ENCODE measurements around the gene PDXDC1.
"Not testable (repeated sequence)": the region's sequence is repeated elsewhere in the genome, so short reads cannot be mapped to it uniquely, and the experiment has no call there.

The PDXDC1 gene

DNA sequence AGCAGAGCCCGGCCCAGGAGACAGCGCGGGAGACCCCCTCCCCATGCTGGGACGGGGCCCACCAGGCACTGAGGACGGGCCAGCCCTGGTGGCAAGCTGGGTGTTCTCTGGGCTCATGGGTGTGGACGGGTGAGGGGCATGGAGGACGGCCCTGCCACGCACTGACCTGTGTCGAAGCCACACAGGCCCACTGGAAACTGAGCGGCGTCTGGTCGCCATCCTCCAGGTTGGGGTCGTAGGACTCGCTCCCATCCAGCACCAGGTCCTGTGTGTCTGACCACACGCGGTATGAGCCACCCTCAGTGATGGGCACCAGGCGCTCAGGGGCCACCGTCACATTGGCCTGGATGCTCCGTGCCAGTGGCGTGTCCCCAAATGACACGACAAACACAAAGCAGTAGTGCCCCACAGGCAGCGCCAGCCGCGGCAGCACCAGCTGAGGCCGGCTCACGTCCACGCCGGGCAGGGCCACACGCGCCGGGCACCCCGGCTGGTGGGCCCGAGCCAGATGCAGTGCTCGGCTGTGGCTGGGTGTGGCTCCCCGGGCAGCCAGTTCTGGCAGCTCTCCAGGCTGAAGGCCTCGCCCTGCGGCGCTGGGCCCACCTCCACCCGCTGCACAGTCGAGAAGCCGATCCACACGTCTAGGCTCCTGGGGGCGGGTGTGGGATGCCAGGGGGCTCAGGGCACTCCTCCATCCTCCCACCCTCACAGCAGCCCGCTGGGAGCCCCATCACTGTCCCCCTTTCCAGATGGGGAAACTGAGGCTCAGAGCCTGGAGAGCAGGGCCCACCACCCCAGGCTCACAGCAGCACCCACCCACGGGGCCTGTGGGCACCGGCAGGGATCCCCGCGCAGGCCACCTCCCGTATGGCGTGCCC is 160.9 kb downstream of the PDXDC1 start:
- DNase-seq (ENCODE audit: low read depth in 2 of 2): not testable (repeated sequence)

DNA sequence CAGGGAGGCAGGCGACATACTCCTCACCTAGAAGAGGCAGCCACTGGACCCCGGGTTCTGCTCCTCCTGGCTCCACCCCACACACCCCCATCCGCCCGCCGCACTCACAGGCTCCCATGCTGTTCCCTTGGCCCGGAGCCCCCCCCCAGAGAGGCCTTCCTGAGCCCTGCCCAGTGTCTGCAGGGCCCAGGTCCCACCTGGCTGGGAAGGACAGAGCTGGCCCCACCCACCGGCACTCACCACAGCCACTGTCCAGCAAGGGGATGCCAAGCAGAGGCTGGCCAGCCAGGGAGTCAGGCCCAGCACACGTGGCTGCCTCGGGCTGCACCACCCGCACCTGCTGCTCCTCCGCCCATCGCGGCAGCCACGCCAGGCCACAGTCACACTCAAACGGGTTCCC is 162.7 kb downstream of the PDXDC1 start:
- not testable (repeated sequence) for DNase-seq (ENCODE audit: low read depth in 2 of 2)

DNA sequence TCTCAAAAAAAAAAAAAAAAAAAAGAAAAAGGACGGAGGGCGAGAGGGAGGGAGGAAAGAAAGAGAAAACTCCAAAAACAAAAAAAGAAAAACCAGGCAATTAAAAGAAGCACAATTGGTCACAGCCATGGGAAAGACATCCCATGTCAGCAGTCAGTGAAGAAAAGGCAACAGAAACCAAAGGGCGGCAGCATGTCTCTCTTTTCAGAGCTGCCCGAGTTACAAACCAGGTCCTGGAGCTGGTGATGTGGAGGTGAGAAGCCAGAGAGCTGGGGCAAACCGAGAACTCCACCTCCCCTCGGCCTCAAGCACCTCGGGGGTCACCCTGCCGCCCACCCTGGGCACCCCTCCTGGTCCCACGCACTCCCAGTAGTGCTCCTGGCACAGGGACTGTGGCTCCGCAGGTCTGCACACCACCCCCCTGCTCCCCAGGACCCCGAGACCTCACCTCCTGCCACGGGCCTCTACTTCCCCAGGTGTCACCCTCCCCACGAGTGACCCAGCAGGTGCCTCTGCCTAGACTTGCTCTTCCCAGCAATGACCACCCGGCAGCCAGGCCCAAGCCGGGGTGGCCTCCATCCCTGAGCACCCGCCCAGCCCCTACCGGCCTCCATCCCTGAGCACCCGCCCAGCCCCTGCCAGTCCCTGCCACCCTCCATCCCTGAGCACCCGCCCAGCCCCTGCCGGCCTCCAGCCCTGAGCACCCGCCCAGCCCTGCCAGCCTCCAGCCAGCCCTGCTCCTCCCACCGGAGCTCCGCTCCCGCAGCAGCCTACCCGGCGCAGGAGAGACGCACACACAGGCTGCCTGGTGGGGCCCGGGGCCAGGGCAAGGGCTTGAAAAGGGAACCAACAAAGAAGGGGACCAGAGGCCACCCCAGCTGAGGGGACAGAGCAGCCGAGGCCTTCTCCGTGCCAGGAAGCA is 165.9 kb downstream of the PDXDC1 start:
- DNase-seq (ENCODE audit: low read depth in 2 of 2): not testable (repeated sequence)

DNA sequence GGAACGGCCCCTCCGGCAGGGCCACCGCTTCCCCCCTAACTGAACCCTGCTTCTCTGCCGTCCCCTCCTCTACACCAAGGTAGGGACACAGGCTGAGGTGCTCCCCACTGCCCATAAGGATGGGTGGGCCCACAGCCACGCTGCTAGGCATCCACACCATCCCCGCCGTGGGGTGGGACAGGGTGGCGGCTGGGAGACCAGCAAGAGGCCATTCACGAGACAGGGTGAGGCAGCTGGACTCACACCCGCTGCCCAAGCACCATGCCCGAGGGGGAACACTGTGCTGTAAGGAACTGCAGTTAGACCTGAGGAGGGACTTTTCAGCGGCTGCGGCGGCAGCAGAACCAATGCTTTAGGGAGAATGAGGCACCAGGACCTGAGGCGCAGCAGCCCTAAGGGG is 166.8 kb downstream of the PDXDC1 start:
- no peak for DNase-seq (ENCODE audit: low read depth in 2 of 2)

DNA sequence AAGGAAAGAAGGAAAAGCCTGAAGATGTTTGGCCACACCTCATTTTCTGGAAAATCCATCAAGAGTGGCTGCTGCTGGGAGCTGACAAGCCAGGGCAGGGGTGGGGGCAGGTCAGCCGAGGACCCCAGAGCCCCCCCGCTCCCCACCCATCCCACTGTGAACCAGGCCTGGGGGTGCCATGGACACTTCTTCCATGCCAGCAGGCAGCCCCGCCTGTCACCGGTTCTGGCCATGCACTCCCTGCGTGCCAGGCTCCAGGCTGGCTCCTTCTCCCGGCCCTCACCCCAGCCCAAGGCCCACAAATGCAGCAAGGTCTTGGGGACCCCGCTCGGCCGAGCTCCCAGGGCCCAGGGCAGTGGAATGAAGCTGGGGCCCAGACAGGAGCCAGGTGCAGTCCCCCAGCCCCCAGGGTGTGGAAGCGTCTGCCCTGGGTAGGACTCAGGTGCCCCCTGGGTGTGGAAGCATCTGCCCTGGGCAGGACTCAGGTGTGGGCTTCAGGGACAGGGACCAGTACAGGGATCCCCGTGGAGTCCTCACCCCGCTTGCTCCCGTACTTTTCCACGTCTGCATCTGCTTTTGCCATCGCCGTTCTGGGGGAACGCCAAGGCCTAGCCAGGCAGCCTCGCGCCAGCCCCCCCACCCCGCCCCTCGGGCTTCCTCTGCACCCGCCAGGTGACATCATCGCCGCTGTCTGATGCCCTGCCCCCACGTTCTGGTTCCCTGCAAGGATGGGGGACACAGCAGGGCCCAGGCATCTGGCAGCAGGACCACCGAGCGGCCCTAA is 167.5 kb downstream of the PDXDC1 start:
- DNase-seq (ENCODE audit: low read depth in 2 of 2): not testable (repeated sequence)

DNA sequence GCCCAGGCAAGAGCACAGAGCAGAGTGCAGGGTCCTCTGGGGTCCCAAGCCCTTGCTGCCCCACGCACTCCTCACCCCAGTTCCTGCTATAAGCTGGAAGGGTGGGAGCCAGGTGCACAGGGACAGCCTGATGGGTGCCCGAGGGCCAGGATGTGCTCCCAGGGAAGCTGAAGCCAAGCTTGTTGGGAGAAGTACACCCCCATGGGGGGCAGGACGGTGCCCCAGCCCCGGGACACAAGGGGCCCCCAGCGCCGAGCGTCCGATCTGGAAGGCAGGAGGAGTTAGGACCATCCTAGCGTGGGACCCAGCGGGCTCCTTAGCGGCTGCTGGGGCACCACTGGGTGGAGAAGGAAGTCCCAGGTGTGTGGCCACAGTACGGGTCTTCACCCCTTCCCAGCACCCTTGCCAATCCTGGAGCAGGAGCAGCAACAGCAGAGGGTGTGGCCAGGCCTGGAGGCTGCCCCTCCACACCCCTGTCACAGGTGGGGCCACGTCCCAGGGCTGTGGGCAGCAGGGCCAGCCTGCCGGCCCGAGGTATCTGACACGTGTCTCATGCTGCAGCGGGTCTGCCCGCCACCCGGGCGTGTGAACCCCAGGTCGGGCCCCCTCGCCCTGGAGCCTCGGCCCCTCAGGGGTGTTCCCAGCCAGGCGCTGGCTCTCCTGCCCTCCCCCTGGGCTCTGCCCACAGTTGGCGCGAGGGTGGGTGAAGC is 168.2 kb downstream of the PDXDC1 start:
- not testable (repeated sequence) for DNase-seq (ENCODE audit: low read depth in 2 of 2)

DNA sequence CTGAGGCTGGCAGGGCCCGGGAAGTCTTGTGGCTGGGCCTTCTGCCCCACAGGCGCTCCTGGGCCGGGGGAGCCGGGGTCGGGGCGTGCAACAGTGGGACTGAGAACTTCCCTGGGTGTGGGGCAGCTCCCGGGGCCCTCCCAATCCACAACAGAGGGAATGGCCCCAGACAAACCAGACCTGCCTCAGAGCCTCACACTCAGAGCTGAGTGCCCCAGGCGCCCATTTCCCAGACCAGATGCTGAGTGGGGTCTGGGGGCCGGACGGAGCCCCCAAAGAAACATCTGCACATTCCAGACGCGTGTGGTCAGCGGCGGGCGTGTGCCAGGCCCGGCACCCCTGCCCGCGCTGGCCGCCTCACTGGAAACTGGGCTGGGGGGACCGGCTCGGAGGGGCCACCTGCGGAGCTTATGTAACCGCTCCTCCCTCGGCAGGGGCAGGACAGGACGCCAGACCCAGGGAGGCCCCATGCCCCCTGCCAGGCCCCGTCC is 168.8 kb downstream of the PDXDC1 start:
- DNase-seq (ENCODE audit: low read depth in 2 of 2): not testable (repeated sequence)

DNA sequence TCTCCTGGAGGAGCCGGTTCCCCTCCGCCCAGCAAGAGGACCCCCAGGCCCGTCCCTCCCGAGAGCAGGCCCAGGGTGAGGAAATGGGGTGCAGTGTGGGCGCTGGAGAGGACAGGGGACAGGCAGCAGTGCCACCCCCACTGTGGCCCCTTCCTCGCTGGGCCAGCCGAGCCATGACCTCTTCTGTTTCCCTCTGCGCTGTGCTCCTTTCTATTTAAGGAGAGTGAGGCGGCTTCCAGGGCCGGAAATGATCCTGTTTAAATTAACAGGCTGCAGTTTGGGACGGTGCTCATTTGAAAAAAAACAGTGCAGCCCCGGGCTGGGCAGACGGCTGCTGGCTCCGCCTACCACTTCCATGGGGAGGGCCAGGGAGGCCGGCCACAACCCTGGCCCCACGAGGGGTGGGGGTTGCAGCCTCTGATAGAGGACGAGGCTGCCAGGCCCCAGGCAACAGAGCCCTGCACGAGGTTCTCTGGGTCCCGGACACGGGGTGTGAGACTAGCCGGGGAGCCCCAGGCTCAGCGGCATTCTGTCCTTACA is 169.3 kb downstream of the PDXDC1 start:
- DNase-seq (ENCODE audit: low read depth in 2 of 2): not testable (repeated sequence)

DNA sequence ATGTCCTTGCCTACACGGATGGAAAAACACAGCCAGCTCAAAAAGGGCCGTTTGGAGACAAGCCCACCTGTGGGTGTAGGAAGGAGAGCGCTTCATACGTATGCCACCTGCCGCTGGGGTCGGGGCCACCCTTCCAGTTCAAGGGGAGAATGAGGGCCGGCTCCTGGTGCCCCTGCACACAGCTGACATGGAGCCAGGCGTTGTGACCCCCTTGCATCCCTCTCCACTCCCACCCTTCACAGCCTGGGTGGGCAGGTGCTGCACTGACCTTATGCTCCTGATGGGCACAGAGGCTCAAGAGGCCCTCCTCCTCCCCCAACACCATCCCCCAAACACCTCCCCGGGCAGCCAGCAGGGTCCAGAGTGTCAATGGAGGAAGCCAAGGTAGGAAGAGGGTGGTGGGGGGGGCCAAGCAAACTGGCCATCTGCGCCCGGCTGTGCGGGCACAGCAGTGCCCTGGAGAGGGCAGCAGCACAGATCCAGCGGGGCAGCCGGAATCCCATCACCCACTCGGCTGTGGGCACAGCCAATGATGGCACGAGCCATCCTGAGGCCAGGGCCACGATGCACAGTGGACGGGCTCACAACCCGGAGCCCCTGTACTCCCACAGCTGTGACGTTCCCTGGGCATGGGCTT is 170.1 kb downstream of the PDXDC1 start:
- DNase-seq (ENCODE audit: low read depth in 2 of 2): not testable (repeated sequence)

DNA sequence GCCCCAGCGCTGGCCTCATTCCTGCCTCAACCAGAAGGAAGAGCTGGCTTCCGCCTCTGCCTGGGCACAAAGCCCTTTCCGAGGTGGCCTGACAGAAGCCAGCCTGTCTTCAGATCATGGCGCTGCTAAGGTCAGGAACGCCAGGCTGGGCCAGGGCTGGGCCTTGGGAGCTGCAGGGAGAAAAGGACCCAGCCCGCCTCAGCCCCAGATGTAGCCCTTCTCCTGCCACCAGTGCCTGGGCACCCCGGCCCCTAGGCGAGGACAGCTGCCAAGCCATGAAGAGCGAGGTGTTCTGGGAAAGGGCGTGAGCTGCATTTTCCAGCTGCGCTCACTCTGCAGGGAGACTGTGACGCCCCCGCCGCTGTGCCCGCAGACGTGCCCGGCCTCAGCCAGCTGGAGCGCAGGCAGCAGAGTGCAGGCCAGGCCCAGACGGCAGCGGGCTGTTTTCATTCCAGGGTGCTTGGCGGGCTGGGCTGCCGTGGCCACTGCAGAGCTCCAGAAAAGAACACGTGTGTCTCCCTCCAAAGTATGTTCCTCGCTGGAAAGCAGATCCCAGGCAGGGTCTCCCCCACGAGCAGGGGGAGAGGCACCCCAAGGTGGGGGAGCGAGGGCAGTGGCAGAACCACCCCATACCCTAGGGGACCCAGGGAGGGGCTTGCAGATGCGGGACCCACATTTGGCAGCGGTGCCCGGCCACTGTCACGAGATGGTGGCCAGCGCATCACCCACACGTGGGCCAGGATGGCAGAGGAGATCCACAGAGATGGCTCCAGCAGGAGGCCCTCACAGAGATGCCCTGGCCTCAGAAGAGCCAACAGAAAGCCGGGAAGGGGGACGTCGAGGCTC is 170.8 kb downstream of the PDXDC1 start:
- DNase-seq (ENCODE audit: low read depth in 2 of 2): not testable (repeated sequence)

DNA sequence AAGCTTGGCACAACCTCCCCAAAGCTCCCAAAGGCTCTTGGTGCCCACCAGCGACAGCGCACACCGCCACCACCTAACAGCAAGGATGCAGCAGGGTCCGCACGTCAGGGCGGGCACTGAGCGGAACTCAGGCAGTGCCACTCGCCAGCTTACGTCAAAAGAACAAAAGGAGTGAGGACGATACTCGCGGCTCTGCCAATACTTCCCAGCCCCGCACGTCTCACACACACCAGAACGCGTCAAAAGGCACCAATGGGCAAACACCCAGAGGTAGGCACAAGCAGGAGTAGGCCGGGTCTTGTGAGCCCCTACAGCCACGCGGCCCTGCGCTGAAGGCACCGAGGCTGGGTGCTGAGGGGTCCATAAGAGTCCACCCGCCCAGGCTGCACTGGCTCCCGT is 171.4 kb downstream of the PDXDC1 start:
- DNase-seq (ENCODE audit: low read depth in 2 of 2): not testable (repeated sequence)

DNA sequence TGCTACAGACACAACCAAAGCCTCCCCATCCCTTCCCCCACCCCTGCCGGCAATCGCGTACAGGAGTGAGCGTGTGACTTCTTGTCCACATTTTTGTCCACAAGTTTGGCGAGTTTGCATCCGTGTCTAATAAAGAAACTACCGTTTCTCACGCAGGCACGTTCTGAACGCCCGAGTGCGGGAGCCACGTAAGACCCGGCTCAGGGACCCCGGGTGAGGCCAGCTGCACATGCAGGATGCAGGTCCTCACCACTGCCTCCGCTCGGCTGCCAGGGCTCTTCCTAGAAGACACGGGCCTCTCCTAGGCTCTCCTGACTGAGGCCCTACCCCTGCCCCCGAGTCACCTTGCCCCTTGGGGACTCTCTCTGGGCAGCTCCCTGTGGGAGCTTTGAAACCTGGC is 174.0 kb downstream of the PDXDC1 start:
- not testable (repeated sequence) for DNase-seq (ENCODE audit: low read depth in 2 of 2)

DNA sequence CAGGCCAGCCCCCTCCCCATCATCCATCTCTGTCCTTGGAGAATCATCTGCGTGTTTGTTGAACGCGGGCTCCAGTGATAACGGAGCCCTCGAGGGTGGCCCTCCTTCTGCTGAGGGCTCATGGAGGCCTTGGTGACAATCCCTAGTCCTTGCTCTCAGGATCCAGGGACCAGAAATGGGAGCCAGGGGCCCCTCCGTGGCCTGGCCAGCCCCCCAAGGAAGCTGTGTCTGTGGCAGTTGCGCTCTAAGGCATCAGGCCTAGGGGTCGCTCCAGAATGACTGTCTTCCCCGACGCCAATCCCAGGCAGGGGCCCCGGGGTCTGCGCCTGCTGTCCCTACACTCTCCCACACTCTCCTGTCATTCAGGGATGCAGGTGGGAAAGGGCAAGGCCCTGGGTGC is 174.4 kb downstream of the PDXDC1 start:
- not testable (repeated sequence) for DNase-seq (ENCODE audit: low read depth in 2 of 2)

DNA sequence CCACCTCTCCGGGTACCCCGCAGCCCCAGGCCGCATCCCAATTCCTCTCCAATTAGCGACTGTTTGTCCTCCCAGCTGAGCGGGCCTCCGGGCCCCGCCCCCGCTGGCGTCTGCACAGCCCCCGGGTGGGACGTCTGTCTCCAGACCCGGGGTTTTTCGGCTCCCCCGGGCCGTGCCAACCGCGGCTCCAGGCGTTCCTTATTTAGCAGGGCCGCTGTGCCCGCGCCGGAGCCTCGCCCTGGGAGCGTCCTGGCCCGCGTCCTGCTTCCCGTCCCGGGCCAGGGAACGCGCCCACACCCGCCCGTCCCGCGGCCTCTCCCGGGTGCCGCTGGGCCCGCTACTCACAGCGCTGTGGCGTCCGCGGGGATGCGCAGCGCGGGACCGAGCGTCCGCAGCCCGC is 179.2 kb downstream of the PDXDC1 start:
- not testable (repeated sequence) for DNase-seq (ENCODE audit: low read depth in 2 of 2)

DNA sequence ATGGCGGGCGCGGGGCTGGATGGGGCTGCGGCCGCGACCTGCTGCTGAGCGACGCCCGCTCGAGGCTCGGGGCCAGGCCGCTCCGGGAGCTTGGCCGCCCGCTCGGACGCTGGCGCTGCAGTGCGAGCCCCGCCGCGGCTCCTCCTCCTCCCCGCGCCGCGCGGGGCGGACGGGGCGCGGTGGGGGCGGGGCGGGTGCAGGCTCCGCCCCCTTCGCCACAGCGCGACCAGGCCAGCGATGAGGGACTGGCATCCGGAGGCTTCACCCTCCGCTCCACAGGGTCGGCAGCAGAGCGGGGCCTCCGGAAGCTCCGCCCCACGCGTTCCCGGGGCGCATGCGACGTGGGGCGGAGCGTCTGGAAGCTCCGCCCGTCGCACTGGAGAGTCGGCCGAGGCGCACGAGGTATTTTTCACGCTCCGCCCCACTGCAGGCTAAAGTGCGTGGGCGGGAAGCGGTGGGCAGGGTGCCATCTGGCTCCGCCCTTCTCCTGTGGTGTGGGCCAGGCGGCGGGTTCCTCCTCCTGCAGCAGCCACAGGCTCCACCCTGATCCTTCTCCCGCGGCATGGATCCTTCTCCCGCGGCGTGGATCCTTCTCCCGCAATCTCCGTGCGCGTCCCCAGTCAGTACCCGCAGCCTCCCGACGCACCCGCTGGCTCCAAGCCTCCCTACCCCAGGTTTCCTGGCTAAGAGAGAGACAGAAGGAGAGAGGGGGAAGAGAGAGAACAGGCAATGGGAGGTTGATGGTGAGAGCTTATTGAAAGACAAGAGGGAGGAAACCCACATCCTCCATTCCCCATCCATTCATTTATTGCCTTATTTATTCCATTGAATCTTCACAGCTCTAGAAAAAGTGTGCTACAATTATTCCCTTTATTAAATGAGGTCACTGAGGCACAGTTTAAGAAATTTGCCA is 180.1 kb downstream of the PDXDC1 start:
- peak; percentile 68 to 73 for DNase-seq (ENCODE audit: low read depth in 2 of 2)

DNA sequence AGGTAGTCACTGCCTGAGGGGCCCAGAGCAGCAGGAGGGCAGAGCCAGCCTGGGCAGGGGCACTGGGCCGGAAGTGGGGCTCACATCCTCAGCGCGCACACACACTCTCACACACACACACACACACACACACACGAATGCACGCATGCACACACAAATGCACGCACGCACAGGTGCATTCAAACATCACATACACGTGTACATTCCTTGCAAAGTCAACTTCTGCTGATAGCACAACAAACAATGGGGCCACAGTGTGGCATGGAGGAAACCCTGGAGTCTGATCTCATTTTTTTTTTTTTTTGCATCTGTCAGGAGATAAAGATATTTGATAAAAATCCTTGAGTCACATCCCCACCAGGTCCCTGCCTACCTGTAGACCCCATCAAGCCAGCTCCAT is 182.8 kb downstream of the PDXDC1 start:
- DNase-seq (ENCODE audit: low read depth in 2 of 2): not testable (repeated sequence)

DNA sequence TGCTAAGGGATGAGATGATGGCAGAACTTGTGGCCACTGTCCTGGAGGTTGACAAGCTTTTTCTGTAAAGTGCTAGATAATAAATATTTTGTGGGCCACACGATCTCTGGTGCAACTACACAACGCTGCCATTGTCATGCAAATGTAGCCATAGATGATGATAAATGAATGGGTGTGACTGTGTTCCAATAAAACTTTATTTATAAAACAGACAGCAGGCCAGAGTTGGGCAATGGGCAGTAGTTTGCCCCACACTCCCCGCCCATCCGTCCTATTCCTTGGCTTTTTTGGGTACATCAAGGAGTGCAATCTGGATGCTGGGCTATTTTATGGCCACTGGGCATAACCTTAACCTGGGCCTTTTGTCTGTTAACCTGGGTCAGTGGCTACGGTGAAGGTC is 184.8 kb downstream of the PDXDC1 start:
- DNase-seq (ENCODE audit: low read depth in 2 of 2): not testable (repeated sequence)

DNA sequence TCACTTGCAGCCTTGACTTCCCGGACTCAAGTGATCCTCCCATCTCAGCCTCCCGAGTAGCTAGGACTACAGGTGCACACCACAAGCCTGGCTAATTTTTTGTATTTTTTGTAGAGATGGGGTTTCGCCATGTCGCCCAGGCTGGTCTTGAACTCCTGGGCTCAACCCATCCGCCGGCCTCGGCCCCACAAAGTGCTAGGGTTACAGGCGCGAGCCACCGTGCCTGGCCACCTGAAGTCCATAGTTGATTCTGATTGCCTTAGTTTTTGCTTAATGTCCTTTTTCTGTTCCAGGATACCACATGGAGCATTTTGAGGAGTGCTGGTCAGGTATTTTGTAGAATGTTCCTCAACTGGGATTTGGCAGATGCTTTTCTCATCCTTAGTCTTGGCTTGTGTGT is 185.7 kb downstream of the PDXDC1 start:
- DNase-seq (ENCODE audit: low read depth in 2 of 2): not testable (repeated sequence)
